Endothelial cell of umbilical vein (primary cell): ENCODE data around the gene RHOH. TPM values are rescaled to one million over a fixed set of nuclear protein-coding genes. Genes with fewer than 3 reads are reported as not detected.

ENCODE experiments used
- BruUV-seq: library from RNA; stranded (reverse); fragments of 400-500 nt; replicated peaks from 2 replicates; lab custom pipeline; 2021; lab: Mats Ljungman, UMichigan
- CTCF ChIA-PET: fragments of 300-600, 350-600 bp; sonication (Branson Sonifier 250); formaldehyde crosslinking; loops from one replicate; lab custom pipeline; 2021; ENCODE audit warnings: antibody characterized with exemption, inconsistent platforms; lab: Charles Lee
- POLR2A ChIA-PET: fragments of 300-600, 350-600 bp; sonication (Branson Sonifier 250); formaldehyde crosslinking; loops from one replicate; lab custom pipeline; 2021; ENCODE audit warnings: antibody characterized with exemption, inconsistent platforms; lab: Charles Lee
- DNase-seq: peaks from one replicate; pipeline ENCODE4 v3.0.0-alpha.2; 2011; ENCODE audit warnings: low read depth, low spot score
- FAIRE-seq: peaks from 2 replicates; lab custom pipeline; 2011; peaks lifted over from hg19 to GRCh38; lab: Jason Lieb, UNC
- H2AFZ ChIP-seq: 2 replicates; pipeline ENCODE4 v1.6.0; 2012; ENCODE audit warnings: low read depth, low read length, control low read depth, inconsistent platforms
- H3K27ac ChIP-seq: 2 replicates; pipeline ENCODE4 v1.5.1; 2011; ENCODE audit warnings: low read depth, mild to moderate bottlenecking, control low read depth, low read length, moderate library complexity; ENCODE audit not compliant: insufficient read depth
- H3K27me3 ChIP-seq, 2 experiments: 2 replicates each; pipeline versions ENCODE4 v1.6.0 to v1.6.1; 2011; ENCODE audit warnings: low read length in 2 of 2, mixed read lengths in 1 of 2; ENCODE audit not compliant: control insufficient read depth in 2 of 2, insufficient read depth in 2 of 2
- H3K36me3 ChIP-seq, 2 experiments: 2 replicates in 1 of 2; 3 replicates in 1 of 2; pipeline ENCODE4 v1.5.1; 2011; ENCODE audit warnings: low read length in 2 of 2, mild to moderate bottlenecking in 1 of 2, moderate library complexity in 1 of 2; ENCODE audit not compliant: control insufficient read depth in 2 of 2, insufficient read depth in 2 of 2; ENCODE audit errors: extremely low read depth in 1 of 2
- H3K4me1 ChIP-seq: 3 replicates; pipeline ENCODE4 v1.5.1; 2011; ENCODE audit warnings: mild to moderate bottlenecking, low read length; ENCODE audit not compliant: control insufficient read depth, insufficient read depth; ENCODE audit errors: extremely low read depth
- H3K4me2 ChIP-seq: 2 replicates; pipeline ENCODE4 v1.6.1; 2011; ENCODE audit warnings: low read length, control low read depth, mixed read lengths; ENCODE audit not compliant: insufficient read depth
- H3K4me3 ChIP-seq, 3 experiments: fragments of 200-600 bp in 1 of 3; sonication (generic), shearing (Covaris generic) in 1 of 3; replicated peaks in 1 of 3; 2 replicates each; pipeline ENCODE4 v1.5.1; 2011 to 2016; ENCODE audit warnings: control low read depth in 3 of 3, low read length in 3 of 3, mild to moderate bottlenecking in 2 of 3, inconsistent platforms in 1 of 3, low read depth in 1 of 3, moderate library complexity in 1 of 3; ENCODE audit not compliant: insufficient read depth in 1 of 3
- H3K79me2 ChIP-seq: 2 replicates; pipeline ENCODE4 v1.6.0; 2012; ENCODE audit warnings: low read length, inconsistent platforms; ENCODE audit not compliant: control insufficient read depth, insufficient read depth
- H3K9ac ChIP-seq: replicated peaks from 2 replicates; pipeline ENCODE3; 2011; ENCODE audit warnings: low read length, control low read depth; ENCODE audit not compliant: insufficient read depth; ENCODE audit errors: extremely low read depth
- H3K9me1 ChIP-seq: replicated peaks from 3 replicates; pipeline ENCODE4 v1.6.0; 2011; ENCODE audit warnings: mild to moderate bottlenecking, low read length; ENCODE audit not compliant: control insufficient read depth, insufficient read depth; ENCODE audit errors: extremely low read depth
- H3K9me3 ChIP-seq: replicated peaks from 2 replicates; pipeline ENCODE4 v1.5.1; 2012; ENCODE audit warnings: low read length, inconsistent platforms; ENCODE audit not compliant: control insufficient read depth, insufficient read depth
- H4K20me1 ChIP-seq: replicated peaks from 2 replicates; pipeline ENCODE3; 2011; ENCODE audit warnings: mild to moderate bottlenecking, low read length; ENCODE audit not compliant: control insufficient read depth, insufficient read depth; ENCODE audit errors: extremely low read depth
- EZH2 ChIP-seq: IDR thresholded peaks from 2 replicates; pipeline ENCODE4 v1.6.1; 2012; ENCODE audit warnings: borderline replicate concordance, low read depth, mild to moderate bottlenecking, moderate library complexity, low read length, inconsistent platforms; ENCODE audit not compliant: severe bottlenecking
- GATA2 ChIP-seq: IDR thresholded peaks from 2 replicates; pipeline ENCODE4 v1.7.0; 2011; ENCODE audit warnings: low read depth, mild to moderate bottlenecking, moderate library complexity, mixed read lengths, low read length; ENCODE audit not compliant: insufficient read length, insufficient read depth
- JUN ChIP-seq: IDR thresholded peaks from 2 replicates; pipeline ENCODE4 v1.6.1; 2011; ENCODE audit warnings: borderline replicate concordance, low read depth; ENCODE audit not compliant: insufficient read length, insufficient read depth
- MYC ChIP-seq: IDR thresholded peaks from one replicate; pipeline ENCODE4 v1.6.1; 2011; ENCODE audit warnings: mild to moderate bottlenecking, low read depth, low read length
- POLR2A ChIP-seq: IDR thresholded peaks from 2 replicates; pipeline ENCODE4 v1.6.1; 2012; ENCODE audit warnings: low read depth, mild to moderate bottlenecking, control low read depth, low read length
- POLR2AphosphoS5 ChIP-seq: IDR thresholded peaks from 2 replicates; pipeline ENCODE4 v1.6.1; 2012; ENCODE audit warnings: low read depth, mild to moderate bottlenecking, control low read depth, low read length, moderate library complexity; ENCODE audit not compliant: insufficient read depth
- dilution Hi-C: fragments of 300-500 bp; cut with MboI; formaldehyde crosslinking; loops from one replicate; pipeline ENCODE4 v1.15.0; 2019; ENCODE audit warnings: low sequenced_read_pairs; ENCODE audit not compliant: extremely low pct_ligation_motif_present
- intact Hi-C: fragments of 100-400 bp; cut with micrococcal nuclease; formaldehyde crosslinking; loops from one replicate; pipeline ENCODE4 v1.10.0; 2022
- polyA plus RNA-seq, 4 experiments: library from polyadenylated mRNA; depleted of rRNA in 3 of 4; stranded (reverse) in 3 of 4; unstranded in 1 of 4; fragments of >200 nt; gene quantifications; 2 replicates each; pipeline versions ENCODE4 v1.2.1 to v1.2.3, GENCODE V29; 2011 to 2012; ENCODE audit warnings: missing spikeins in 1 of 4
- total RNA-seq: library from RNA; stranded (reverse); gene quantifications from 2 replicates; pipeline ENCODE4 v1.2.3, GENCODE V29; 2021
- TF ChIP-seq, protein P1 (sequence below): IDR thresholded peaks from 2 replicates; pipeline ENCODE4 v1.6.1; 2011; ENCODE audit not compliant: insufficient read depth, insufficient read length
- TF ChIP-seq, protein P2 (sequence below), 2 donors: IDR thresholded peaks; 1 replicate in 1 of 2; 2 replicates in 1 of 2; pipeline ENCODE4 v1.5.1; 2011; ENCODE audit warnings: low read length in 2 of 2, mild to moderate bottlenecking in 2 of 2, moderate library complexity in 2 of 2, control low read depth in 1 of 2, inconsistent platforms in 1 of 2, low read depth in 1 of 2; ENCODE audit not compliant: insufficient read depth in 1 of 2; ENCODE audit errors: extremely low read depth in 1 of 2

Gene RHOH
- total and polyA plus RNA-seq, 2 donors (not counting 3 experiments of a cell fraction or from before 2014, with no cell fraction given) = not detected

DNA sequence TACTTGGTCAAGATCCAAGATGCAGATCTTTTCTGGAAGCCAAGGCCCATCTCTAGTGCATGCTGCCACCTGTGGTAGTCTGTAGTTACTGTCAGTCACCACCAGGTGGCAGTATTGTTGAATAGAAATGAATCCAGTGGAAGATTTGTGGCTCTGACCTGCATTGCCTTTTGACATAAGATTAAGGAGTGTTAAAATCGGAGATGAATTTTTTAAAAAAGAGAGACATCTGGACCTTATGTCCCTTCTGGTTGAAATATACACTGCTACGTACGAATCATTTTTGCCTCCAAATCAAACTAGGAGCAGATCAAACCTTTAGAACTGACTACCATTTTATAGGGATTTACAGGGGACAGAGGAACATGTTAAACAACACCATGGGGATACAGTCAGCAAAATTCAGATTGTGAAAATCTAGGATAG is 46.9 kb upstream of the RHOH start:
- Histone ChIP-seq H3K36me3 (no peaks in the 10 kb centered on the region), H3K27ac (no peak overlapping the region), H3K9me1 (no peaks in the 10 kb centered on the region), H4K20me1 (no peaks in the 10 kb centered on the region), H3K9me3 (no peaks in the 10 kb centered on the region), H3K4me1 (no peaks in the 10 kb centered on the region), H2AFZ (no peak overlapping the region), H3K27me3 (no peaks in the 10 kb centered on the region), H3K4me2 (no peak overlapping the region), H3K79me2 (no peaks in the 10 kb centered on the region), H3K9ac (no peak overlapping the region), H3K4me3 (no peak overlapping the region)
- BruUV-seq = no TSS peak
- intact Hi-C loops (loop anchor here (1.0 to 2.0 kb wide), 3 partner anchors 159 to 175 kb away; no protein-coding TSS in a partner anchor), dilution Hi-C loops (no loop called here)
- FAIRE-seq (peak; percentile 90), DNase-seq (peak; percentile 66)
- TF ChIP-seq POLR2AphosphoS5 (no peak), GATA2 (no peak), POLR2A (no peak), EZH2 (no peak), MYC (no peak), JUN (no peak)
- TF ChIP-seq, protein P1, sequence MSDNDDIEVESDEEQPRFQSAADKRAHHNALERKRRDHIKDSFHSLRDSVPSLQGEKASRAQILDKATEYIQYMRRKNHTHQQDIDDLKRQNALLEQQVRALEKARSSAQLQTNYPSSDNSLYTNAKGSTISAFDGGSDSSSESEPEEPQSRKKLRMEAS = no peak
- TF ChIP-seq, protein P2, sequence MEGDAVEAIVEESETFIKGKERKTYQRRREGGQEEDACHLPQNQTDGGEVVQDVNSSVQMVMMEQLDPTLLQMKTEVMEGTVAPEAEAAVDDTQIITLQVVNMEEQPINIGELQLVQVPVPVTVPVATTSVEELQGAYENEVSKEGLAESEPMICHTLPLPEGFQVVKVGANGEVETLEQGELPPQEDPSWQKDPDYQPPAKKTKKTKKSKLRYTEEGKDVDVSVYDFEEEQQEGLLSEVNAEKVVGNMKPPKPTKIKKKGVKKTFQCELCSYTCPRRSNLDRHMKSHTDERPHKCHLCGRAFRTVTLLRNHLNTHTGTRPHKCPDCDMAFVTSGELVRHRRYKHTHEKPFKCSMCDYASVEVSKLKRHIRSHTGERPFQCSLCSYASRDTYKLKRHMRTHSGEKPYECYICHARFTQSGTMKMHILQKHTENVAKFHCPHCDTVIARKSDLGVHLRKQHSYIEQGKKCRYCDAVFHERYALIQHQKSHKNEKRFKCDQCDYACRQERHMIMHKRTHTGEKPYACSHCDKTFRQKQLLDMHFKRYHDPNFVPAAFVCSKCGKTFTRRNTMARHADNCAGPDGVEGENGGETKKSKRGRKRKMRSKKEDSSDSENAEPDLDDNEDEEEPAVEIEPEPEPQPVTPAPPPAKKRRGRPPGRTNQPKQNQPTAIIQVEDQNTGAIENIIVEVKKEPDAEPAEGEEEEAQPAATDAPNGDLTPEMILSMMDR (IDR thresholded peaks at IDR 0.05; ENCODE audit: extremely low read depth in 1 of 2, insufficient read depth in 1 of 2, low read depth in 1 of 2, low read length in 2 of 2) = peak; percentile 66 to 70
- CTCF ChIA-PET = interaction anchor here (0.6 to 4.1 kb wide), 9 partner anchors 16 to 569 kb away, joined by 3 to 40 read pairs (median 3); no protein-coding TSS in a partner anchor
- POLR2A ChIA-PET = no interaction called here
